ENCODE results near the gene TLE6. TPM values are rescaled to one million over a fixed set of nuclear protein-coding genes. Genes with fewer than 3 reads are reported as not detected.
"Not testable (repeated sequence)": the region's sequence is repeated elsewhere in the genome, so short reads cannot be mapped to it uniquely, and the experiment has no call there.

Gene TLE6
- polyA plus RNA-seq, 3 donors: 0.77 to 2.2 (median 1.8) TPM

- 74 to 79% (median 79%) methylated on average over 14 of the region's 14 CpGs for WGBS, 3 donors
- H3K27ac ChIP-seq (ENCODE audit: low read depth, low read length): not testable (repeated sequence)
Observed at GRCh38 chr19:3036977-3037544, 59.7 kb downstream of the TLE6 start.

DNA sequence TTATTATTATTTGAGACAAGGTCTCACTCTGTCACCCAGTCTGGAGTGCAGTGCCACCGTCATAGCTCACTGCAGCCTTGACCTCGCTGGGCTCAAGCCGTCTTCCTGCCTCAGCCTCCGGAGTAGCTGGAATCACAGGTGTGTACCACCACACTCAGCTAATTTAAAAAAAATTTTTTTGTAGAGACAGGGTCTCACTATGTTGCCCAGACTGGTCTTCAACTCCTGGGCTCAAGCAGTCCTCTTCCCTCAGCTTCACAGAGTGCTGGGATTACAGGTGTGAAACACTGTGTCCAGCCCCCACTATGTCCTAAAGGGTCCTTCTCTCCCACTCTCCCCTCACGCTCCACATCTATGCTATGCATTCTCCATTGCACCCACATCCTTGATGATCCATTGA lies 60.9 kb downstream of the TLE6 start:
- H3K27ac ChIP-seq (ENCODE audit: low read depth, low read length): no peak overlapping the region
- WGBS, 3 donors: 53 to 83% (median 79%) methylated on average over 5 of the region's 5 CpGs

DNA sequence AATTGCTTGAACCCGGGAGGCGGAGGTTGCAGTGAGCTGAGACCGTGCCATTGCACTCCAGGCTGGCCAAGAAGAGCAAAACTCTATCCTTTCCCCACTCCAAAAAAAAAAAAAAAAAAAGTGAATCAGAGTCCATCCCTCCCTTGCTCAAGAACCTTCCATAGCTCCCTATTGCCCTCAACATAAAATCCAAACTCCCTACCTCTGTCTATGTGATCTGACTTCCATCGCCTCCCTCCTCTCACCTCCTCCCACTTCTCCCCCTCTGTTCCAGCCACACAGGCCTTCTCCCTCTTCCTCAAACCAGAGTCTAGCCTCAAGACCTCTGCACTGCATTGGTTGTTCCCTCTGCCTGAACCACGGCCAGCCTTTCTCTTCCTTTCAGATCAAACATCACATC lies 61.8 kb downstream of the TLE6 start:
- no peak overlapping the region for H3K27ac ChIP-seq (ENCODE audit: low read depth, low read length)
- 82 to 83% (median 83%) methylated on average over 5 of the region's 5 CpGs for WGBS, 3 donors

- H3K27ac ChIP-seq (ENCODE audit: low read depth, low read length): no peak overlapping the region
- 53 to 84% (median 80%) methylated on average over 17 of the region's 17 CpGs for WGBS, 3 donors
Observed at GRCh38 chr19:3039641-3040077, 62.3 kb downstream of the TLE6 start.

- WGBS, 3 donors: 78 to 86% (median 84%) methylated on average over 12 of the region's 12 CpGs
- H3K27ac ChIP-seq (ENCODE audit: low read depth, low read length): no peak overlapping the region
Observed at GRCh38 chr19:3041327-3041726, 64.0 kb downstream of the TLE6 start.

DNA sequence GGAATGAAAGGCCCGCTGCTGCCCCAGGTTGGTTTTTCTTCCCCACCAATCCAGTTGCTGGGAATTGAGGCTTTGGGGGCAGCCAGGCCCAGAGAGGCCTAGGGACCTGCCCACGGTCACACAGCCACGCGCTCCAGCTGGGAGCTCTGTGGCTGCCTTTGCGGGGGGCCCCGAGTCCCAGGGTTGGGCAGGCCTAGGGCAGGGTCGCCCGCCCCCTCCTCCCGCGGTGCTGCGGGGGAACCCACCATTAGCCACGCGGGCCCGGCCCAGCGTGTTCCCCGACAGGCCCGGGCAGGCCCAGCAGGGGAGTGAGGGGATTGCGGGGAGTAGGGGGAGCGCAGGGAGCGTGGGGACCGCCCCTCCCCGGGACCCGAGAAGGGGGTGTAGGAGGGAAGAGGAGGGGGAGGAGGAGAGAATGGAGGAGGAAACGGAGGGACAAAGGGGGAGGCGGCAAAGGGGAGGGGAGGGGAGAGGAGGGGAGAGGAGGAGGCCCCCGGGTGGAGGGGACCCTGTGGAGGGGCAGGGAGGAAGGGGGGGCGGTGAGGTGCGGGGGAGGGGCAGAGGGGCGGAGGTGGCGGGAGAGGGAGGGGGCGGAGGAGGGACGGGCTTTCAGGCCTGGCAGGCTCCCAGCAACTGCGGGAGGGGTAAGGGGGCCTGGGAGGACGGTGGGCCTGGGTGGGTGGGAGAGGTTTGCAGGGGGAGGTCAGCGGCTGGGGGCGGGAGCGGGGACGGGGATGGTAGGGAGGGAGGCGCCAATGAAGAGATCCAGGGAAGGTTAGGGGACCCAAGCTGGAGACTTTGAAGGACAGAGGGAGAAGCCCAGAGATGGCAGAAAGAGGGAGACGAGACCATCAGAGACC lies 64.6 kb downstream of the TLE6 start:
- H3K27ac ChIP-seq (ENCODE audit: low read depth, low read length): no peak overlapping the region
- WGBS, 3 donors: 22 to 47% (median 30%) methylated on average over 26 to 40 of the region's 40 CpGs

- WGBS, 3 donors: 45 to 57% (median 46%) methylated on average over 15 of the region's 15 CpGs
- no peak overlapping the region for H3K27ac ChIP-seq (ENCODE audit: low read depth, low read length)
Observed at GRCh38 chr19:3042621-3043267, 65.4 kb downstream of the TLE6 start.

Other genes starting within 250 kb of the TLE6 start
- 10 to 100 TPM; 16.0 to 35.2 (median 24.1) TPM for gene SLC39A3, start 237.5 kb upstream of the TLE6 start, polyA plus RNA-seq
- 10 to 100 TPM; 37.0 to 49.7 (median 45.7) TPM for gene SGTA, start 194.3 kb upstream of the TLE6 start, polyA plus RNA-seq
- gene THOP1, start 192.1 kb upstream of the TLE6 start, polyA plus RNA-seq: 10 to 100 TPM; 24.0 to 33.0 (median 32.8) TPM
- 1 to 10 TPM; 1.2 to 2.9 (median 1.7) TPM for gene ZNF554, start 157.7 kb upstream of the TLE6 start, polyA plus RNA-seq
- gene ZNF555, start 136.1 kb upstream of the TLE6 start, polyA plus RNA-seq: 1 to 10 TPM in 2 of 3 donors, under 1 TPM in 1; 0.85 to 7.9 (median 1.7) TPM
- under 1 TPM in 1 of 3 donors, not detected in 2; 0.17 TPM for gene ZNF556, start 110.2 kb upstream of the TLE6 start, polyA plus RNA-seq
- 1 to 10 TPM; 1.3 to 3.0 (median 2.2) TPM for gene ZNF57, start 76.6 kb upstream of the TLE6 start, polyA plus RNA-seq
- gene ZNF77, start 32.6 kb upstream of the TLE6 start, polyA plus RNA-seq: 1 to 10 TPM; 1.1 to 2.1 (median 1.7) TPM
- 10 to 100 TPM; 21.1 to 53.6 (median 25.2) TPM for gene TLE2, start 51.7 kb downstream of the TLE6 start, polyA plus RNA-seq
- 100 to 1,000 TPM; 266 to 554 (median 286) TPM for gene TLE5, start 84.9 kb downstream of the TLE6 start, polyA plus RNA-seq
- gene GNA11, start 116.8 kb downstream of the TLE6 start, polyA plus RNA-seq: 10 to 100 TPM; 20.5 to 38.1 (median 36.8) TPM
- gene GNA15, start 158.5 kb downstream of the TLE6 start, polyA plus RNA-seq: 1 to 10 TPM in 2 of 3 donors, under 1 TPM in 1; 0.86 to 8.5 (median 6.9) TPM
- 1 to 10 TPM; 1.5 to 8.3 (median 8.2) TPM for gene S1PR4, start 201.2 kb downstream of the TLE6 start, polyA plus RNA-seq
- gene NCLN, start 208.4 kb downstream of the TLE6 start, polyA plus RNA-seq: 10 to 100 TPM; 26.3 to 51.8 (median 37.5) TPM
- gene CELF5, start 247.1 kb downstream of the TLE6 start, polyA plus RNA-seq: under 1 TPM; 0.01 to 0.63 (median 0.56) TPM